ENCODE results near the gene RHCG.
A peak's percentile ranks its signal among the peaks of the same experiment; 100 is the strongest.

Gene RHCG

DNA sequence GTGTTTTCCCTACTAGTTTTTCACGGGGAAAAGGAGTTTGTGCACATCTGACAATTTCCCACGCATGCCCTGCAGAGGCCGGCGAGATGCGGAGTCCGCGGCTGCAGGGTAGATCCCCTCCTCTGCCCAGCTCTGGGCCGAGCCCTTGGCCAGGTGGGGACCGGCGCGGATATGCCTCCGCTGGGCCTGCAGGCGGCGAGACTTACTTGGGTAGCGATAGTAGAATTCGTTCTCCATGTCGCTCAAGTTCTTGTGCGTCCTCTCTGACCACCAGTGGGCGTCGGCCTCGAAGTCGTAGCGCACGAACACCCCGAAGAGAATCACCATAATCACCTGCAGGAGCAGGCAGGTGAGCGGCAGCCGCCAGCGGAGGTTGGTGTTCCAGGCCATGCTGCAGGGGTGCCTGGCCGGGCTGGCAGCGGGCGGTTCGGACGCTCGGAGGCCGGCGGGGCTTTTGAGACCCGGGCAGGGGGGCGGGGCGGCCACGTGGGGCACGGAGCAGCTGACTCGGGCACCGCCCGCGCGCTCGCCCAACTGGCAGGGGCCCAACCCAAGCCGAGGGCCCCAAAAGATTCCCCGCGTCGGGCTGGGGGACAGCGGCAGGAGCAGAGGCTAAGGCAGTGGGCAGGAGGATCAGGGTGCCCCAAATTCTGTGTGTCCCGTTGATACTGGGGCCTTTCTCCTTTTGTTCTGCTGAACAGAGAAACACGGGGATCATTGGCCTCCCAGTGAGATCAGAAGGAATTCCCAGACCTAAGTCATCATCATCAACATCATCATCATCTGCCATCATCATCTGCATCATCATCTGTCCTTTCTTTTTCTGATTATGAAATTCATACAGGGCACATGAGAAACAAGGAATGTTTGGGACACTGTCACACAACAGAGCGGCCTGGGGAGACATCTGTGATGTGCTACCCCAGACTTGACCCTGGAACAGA, at the start of gene RHCG:
Gene RHCG (minus strand): TSS at position 429 of the 944 bp plus-strand sequence. CDS start 39 bp downstream, at position 390.
- no peaks in the 10 kb centered on the region; the same call in 1 of the 2 replicates for H3K4me1 ChIP-seq (ENCODE audit: insufficient read depth, low read length)
- no peaks in the 10 kb centered on the region for H3K36me3 ChIP-seq (ENCODE audit: insufficient read depth, low read length)
- peak within 1 kb of the TSS; percentile 62; the same call in 1 of the 2 replicates for H3K9ac ChIP-seq (ENCODE audit: low read depth, low read length)
- no peaks in the 10 kb centered on the region for H3K9me3 ChIP-seq (ENCODE audit: control insufficient read depth, insufficient read depth, low read length)

DNA sequence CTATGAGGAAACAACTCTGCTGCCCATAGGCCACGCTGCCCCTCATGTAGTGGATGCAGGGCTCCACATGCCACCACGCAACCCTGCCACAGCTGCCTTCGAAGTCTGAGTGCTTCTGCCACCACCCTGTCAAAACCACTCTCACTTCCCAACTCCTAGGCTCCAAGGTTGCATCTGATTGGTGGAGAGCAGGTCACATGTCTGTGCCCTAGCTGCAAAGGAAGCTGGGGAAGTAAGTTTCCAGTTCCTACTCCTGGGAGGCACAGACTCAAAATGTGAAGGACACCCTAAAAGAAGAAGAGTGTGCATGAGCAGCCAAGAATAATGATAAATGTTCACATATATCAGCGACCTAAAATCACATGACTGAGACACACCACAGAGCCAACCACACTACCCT, 47.0 kb upstream of the RHCG start:
- no peak overlapping the region for H3K9ac ChIP-seq (ENCODE audit: low read depth, low read length)
- H3K4me1 ChIP-seq (ENCODE audit: insufficient read depth, low read length): no peaks in the 10 kb centered on the region
- no peaks in the 10 kb centered on the region; the same call in 1 of the 2 replicates for H3K9me3 ChIP-seq (ENCODE audit: control insufficient read depth, insufficient read depth, low read length)
- no peaks in the 10 kb centered on the region for H3K36me3 ChIP-seq (ENCODE audit: insufficient read depth, low read length)

DNA sequence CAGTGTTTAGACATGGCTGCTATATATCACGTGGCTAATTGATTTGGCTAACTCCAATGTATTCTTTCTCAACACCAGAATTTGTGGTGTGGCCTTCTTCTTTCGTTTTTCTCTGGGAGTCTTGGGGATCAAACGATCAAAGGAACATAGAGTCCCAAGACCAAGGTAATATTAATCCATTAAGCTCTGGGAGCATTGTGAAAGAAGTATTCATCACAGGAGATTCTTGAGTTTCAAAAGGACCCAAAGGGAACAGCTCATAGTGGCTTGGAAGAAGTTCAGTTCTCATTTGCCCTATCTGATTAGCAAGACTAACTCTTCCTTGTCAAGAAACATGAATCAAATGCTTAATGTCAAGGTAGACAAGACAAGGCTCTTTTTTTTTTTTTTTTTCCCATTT, 46.0 kb upstream of the RHCG start:
- H3K9me3 ChIP-seq (ENCODE audit: control insufficient read depth, insufficient read depth, low read length): no peaks in the 10 kb centered on the region; the same call in 1 of the 2 replicates
- no peaks in the 10 kb centered on the region for H3K4me1 ChIP-seq (ENCODE audit: insufficient read depth, low read length)
- H3K36me3 ChIP-seq (ENCODE audit: insufficient read depth, low read length): no peaks in the 10 kb centered on the region
- H3K9ac ChIP-seq (ENCODE audit: low read depth, low read length): no peak overlapping the region

DNA sequence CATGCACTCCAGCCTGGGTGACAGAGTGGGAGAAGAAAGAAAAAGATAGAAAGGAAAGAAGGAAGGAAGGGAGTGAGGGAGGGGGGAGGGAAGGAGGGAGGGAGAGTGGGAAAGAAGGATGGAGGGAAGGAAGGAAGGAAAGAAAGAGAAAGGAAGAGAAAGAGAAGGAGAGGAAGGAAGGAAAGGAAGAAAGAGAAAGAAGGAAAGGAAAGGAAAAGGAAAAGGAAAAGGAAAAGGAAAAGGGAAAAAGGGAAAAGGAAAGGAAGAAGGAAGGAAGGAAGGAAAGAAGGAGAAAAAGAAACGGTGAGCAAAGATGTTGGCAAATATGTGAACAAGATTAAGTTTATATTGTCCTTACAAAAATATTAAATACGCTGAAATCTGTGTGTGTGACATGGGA, 42.6 kb upstream of the RHCG start:
- no peaks in the 10 kb centered on the region; the same call in 1 of the 2 replicates for H3K9me3 ChIP-seq (ENCODE audit: control insufficient read depth, insufficient read depth, low read length)

DNA sequence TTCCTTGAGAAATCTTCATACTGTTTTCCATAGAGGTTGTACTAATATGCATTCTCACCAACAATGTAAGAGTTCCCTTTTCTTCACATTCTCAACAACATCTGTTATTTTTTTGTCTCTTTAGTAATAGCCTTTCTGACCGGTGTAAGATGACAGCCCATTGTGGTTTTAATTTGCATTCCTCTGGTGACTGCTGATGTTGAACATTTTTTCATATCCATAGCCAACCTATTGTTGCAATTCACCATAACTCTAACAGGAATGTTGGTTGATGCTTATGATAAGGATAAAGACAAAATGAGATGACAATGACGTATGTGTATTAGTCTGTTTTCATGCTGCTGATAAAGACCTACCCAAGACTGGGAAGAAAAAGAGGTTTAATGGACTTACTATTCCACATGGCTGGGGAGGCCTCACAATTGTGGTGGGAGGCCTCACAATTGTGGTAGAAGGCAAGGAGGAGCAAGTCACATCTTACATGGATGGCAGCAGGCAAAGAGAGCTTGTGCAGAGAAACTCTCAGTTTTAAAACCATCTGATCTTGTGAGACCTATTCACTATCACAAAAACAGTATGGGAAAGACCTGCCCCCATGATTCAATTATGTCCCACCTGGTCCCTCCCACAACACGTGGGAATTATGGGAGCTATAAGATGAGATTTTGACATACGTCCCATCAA, 37.6 kb upstream of the RHCG start:
- no peaks in the 10 kb centered on the region for H3K36me3 ChIP-seq (ENCODE audit: insufficient read depth, low read length)
- H3K4me1 ChIP-seq (ENCODE audit: insufficient read depth, low read length): no peaks in the 10 kb centered on the region
- H3K9me3 ChIP-seq (ENCODE audit: control insufficient read depth, insufficient read depth, low read length): no peaks in the 10 kb centered on the region
- H3K9ac ChIP-seq (ENCODE audit: low read depth, low read length): no peak overlapping the region

More for the DNA sequence above, 42.6 kb upstream of the RHCG start:
- no peaks in the 10 kb centered on the region for H3K36me3 ChIP-seq (ENCODE audit: insufficient read depth, low read length)
- no peak overlapping the region for H3K9ac ChIP-seq (ENCODE audit: low read depth, low read length)
- H3K4me1 ChIP-seq (ENCODE audit: insufficient read depth, low read length): no peaks in the 10 kb centered on the region

DNA sequence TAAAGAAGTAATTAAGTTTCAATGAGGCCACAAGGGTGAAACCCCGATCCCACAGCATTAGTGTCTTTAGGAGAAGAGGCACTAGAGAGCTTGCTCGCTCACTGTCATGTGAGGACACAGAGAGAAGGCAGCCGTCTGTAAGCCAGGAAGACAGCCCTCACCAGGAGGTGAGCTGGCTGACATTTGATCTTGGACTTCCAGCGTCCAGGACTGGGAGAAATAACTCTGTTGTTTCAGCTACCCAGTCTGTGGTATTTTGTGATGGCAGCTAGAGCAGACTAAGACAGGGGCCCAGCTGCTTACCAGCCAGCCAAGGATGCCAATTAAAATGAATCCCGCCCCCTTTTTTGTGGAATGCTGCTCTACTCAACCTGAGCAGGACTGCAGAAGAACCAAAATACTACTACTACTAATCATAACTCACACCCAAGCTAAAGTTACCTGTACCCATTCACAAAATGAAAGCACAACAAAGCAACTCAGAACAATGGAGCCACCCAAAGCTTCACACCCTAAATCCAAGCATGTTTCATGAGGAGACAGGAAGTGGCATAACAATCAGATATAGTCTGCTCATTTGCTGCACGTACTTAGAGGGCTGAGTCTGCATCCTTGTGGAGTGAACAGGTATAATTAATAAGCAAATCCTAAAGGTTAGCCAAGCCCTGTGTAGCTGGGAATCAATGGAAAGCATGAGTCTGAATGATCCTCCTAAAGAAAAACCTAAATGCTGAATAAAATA, 35.6 kb upstream of the RHCG start:
- no peaks in the 10 kb centered on the region for H3K9me3 ChIP-seq (ENCODE audit: control insufficient read depth, insufficient read depth, low read length)
- no peaks in the 10 kb centered on the region for H3K36me3 ChIP-seq (ENCODE audit: insufficient read depth, low read length)
- H3K9ac ChIP-seq (ENCODE audit: low read depth, low read length): no peak overlapping the region
- no peaks in the 10 kb centered on the region for H3K4me1 ChIP-seq (ENCODE audit: insufficient read depth, low read length)

DNA sequence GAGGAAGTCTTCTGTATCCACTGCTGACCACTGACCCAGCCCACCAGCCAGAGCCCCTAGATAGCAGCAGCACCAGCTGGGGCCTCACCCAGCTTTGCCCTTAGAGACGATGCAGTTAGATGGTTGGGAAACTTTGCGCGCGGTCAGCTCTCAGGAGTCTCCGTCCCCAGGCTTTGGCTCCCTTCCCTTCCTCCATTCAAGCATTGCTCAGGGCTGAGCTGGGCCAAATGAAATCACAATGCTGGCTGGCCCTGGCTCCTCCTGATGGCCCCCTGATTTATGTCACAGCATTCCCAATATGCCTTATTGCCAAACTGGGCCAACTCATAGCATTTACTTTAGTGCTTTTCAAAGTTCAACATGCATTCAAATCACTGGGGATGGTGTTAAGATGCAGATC, 34.6 kb upstream of the RHCG start:
- Histone ChIP-seq H3K9me3 (ENCODE audit: control insufficient read depth, insufficient read depth, low read length) (no peaks in the 10 kb centered on the region), H3K9ac (ENCODE audit: low read depth, low read length) (no peak overlapping the region), H3K4me1 (ENCODE audit: insufficient read depth, low read length) (no peaks in the 10 kb centered on the region), H3K36me3 (ENCODE audit: insufficient read depth, low read length) (no peaks in the 10 kb centered on the region)

DNA sequence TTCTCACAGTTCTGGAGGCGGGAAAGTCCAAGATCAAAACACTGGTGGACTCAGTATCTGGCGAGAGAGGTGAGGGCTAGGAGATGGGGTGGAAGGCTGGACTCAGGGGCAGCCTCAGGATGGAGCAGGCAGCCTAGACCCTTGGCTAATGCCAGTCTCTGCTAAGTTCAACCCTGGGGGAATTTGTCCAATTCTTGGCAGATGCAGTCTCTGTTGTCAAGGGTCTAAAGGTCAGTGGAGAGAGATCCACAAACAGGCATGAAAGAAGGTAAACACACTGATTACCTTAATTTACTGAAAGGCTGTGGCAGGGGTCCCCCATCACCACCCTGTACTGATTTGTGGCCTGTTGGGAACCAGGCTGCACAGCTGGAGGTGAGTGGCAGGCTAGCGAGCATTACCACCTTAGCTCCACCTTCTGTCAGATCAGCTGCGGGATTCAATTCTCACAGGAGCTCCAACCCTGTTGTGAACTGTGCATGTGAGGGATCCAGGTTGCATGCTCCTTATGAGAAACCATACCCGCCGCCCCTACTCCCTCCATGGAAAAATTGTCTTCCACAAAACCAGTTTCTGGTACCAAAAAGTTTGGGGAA, 32.5 kb upstream of the RHCG start:
- no peaks in the 10 kb centered on the region for H3K9me3 ChIP-seq (ENCODE audit: control insufficient read depth, insufficient read depth, low read length)
- H3K9ac ChIP-seq (ENCODE audit: low read depth, low read length): no peak overlapping the region
- H3K36me3 ChIP-seq (ENCODE audit: insufficient read depth, low read length): no peaks in the 10 kb centered on the region
- H3K4me1 ChIP-seq (ENCODE audit: insufficient read depth, low read length): no peaks in the 10 kb centered on the region

DNA sequence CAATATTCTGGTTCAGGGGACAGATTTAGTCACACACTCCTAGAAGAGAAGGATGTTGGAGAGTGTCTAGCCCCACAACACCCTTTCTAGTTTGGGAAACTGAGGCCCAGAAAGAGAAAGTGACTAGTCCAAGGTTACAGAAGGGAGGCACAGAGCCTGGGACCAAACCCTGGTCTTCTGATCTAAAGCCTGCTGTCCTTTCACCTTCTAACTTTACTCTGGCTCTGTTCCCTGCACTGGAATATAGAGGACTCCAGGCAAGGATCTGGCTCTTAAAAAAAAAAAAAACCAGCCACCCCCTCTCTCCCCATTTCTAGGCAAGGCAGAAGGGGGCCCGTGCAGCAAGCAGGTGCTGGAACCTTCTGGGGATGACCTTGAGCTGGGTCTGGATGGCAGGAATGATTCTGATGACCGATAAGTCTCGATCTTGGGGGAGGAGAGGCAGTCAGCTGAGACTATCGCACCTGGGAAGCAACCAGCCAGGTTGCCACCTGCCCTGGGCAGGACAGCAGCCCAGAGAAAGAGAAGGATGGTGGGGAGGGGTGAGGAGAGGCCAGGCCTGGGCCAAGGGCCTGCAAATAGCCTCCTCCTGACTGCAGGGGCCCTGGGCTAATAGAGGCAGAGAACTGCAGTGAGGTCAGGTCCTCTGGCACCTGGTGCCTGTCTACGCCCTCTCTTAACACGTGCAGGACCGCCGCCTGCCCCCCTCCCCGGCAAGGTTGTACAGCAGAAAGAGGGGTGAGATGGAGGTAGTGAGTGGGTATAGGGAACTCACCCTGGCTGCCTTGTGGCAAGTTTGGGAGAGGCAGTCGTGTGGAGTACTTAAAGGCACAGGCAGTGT, 30.4 kb upstream of the RHCG start:
- Histone ChIP-seq H3K4me1 (ENCODE audit: insufficient read depth, low read length) (no peaks in the 10 kb centered on the region), H3K36me3 (ENCODE audit: insufficient read depth, low read length) (no peaks in the 10 kb centered on the region), H3K9ac (ENCODE audit: low read depth, low read length) (no peak overlapping the region), H3K9me3 (ENCODE audit: control insufficient read depth, insufficient read depth, low read length) (no peaks in the 10 kb centered on the region)

DNA sequence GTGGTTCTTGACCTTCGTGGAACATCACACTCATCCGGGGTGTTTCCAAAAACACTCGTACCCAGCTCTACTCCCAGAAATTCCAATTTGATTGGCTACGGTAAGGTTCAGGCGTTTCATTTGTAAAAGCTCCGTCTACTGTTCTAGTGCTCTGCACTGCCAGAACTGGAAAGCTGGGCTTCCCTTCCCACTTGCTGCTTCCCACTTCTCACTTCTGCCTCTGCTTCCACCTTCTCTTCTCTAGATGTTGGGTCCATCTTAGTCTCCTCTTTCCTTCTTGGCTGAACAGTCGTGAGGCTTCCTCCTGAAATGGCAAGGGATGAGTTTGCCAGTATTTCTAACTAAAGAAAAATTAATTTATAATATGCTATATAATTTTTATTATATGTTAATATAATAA, 29.8 kb upstream of the RHCG start:
- peaks cover under 1% of the 10 kb centered on the region; the same call in 1 of the 2 replicates for H3K9me3 ChIP-seq (ENCODE audit: control insufficient read depth, insufficient read depth, low read length)
- H3K4me1 ChIP-seq (ENCODE audit: insufficient read depth, low read length): no peaks in the 10 kb centered on the region
- H3K9ac ChIP-seq (ENCODE audit: low read depth, low read length): no peak overlapping the region
- no peaks in the 10 kb centered on the region for H3K36me3 ChIP-seq (ENCODE audit: insufficient read depth, low read length)

DNA sequence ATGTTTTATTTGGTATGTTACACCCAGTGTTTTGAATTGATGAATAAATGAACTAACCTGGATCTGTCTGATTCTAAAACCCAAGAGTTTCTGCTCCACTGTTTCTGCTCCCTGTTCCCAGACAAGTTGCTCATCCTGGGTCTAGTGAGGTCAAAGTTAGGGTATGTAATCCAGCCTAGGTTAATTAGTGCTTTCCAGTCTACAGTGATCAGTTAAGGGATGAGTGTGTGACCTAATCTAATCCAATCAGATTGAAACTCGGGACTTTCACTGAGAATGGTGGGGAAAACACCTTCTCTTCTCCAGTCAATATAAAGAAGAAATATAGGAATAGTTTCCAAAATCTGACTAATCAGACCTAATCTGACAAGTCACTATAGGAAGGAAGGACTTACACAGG, 27.8 kb upstream of the RHCG start:
- Histone ChIP-seq H3K9ac (ENCODE audit: low read depth, low read length) (no peak overlapping the region), H3K4me1 (ENCODE audit: insufficient read depth, low read length) (no peaks in the 10 kb centered on the region), H3K9me3 (ENCODE audit: control insufficient read depth, insufficient read depth, low read length) (peaks cover 4% of the 10 kb centered on the region; the same call in 1 of the 2 replicates), H3K36me3 (ENCODE audit: insufficient read depth, low read length) (no peaks in the 10 kb centered on the region)

DNA sequence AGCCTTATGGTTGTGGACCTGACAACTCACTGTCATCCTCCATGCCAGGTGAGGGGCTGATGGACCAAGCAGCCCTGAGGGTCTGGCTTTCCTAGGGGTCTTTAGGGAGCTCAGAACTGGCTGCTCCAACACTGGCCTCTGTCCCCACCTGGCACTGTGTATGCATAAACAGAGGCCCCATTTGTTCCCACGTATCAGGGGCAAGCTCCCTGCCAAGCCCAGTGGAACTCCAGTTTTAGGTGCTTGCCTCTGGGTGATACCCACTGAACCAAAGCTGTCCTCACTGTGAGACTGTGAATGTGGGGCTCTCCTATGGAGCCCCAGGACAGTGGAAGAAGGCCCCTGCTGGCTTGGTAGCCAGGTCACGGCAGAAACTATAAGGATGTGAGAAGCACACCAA, 26.7 kb upstream of the RHCG start:
- Histone ChIP-seq H3K4me1 (ENCODE audit: insufficient read depth, low read length) (no peaks in the 10 kb centered on the region), H3K9ac (ENCODE audit: low read depth, low read length) (no peak overlapping the region), H3K9me3 (ENCODE audit: control insufficient read depth, insufficient read depth, low read length) (peaks cover 4% of the 10 kb centered on the region; the same call in 1 of the 2 replicates), H3K36me3 (ENCODE audit: insufficient read depth, low read length) (no peaks in the 10 kb centered on the region)

DNA sequence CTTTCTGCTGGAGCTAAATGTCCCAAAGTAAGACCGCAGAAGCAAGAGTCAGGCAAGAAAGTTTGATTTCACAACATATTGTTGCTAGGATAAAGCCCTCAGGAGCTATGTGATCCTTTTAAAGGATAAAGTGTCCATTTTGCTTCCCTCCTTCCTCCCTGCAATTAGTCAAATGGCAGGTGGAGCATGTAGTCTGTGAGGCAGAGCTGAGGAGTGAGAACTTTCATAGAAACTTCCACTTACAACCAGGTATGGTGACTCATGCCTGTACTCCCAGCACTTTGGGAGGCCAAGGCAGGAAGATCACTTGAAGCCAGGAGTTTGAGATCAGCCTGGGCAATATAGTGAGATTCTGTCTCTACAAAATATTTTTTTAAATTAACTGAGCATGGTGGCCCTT, 25.2 kb upstream of the RHCG start:
- Histone ChIP-seq H3K9ac (ENCODE audit: low read depth, low read length) (no peak overlapping the region), H3K36me3 (ENCODE audit: insufficient read depth, low read length) (no peaks in the 10 kb centered on the region), H3K4me1 (ENCODE audit: insufficient read depth, low read length) (no peaks in the 10 kb centered on the region), H3K9me3 (ENCODE audit: control insufficient read depth, insufficient read depth, low read length) (peaks cover 4% of the 10 kb centered on the region; the same call in 1 of the 2 replicates)
